Daoy (cell line): ENCODE data around the gene FDXACB1. TPM values are rescaled to one million over a fixed set of nuclear protein-coding genes. Genes with fewer than 3 reads are reported as not detected.

Experiments
- DNase-seq: peaks from one replicate; pipeline ENCODE4 v3.0.0-alpha.2; 2015; ENCODE audit warnings: low read depth
- total RNA-seq: library from RNA; depleted of rRNA; stranded (reverse); fragments of >200 nt; shearing (Covaris generic); gene quantifications from 2 replicates; pipeline ENCODE4 v1.2.3, GENCODE V29; 2014; rRNA removed

The FDXACB1 gene, protein sequence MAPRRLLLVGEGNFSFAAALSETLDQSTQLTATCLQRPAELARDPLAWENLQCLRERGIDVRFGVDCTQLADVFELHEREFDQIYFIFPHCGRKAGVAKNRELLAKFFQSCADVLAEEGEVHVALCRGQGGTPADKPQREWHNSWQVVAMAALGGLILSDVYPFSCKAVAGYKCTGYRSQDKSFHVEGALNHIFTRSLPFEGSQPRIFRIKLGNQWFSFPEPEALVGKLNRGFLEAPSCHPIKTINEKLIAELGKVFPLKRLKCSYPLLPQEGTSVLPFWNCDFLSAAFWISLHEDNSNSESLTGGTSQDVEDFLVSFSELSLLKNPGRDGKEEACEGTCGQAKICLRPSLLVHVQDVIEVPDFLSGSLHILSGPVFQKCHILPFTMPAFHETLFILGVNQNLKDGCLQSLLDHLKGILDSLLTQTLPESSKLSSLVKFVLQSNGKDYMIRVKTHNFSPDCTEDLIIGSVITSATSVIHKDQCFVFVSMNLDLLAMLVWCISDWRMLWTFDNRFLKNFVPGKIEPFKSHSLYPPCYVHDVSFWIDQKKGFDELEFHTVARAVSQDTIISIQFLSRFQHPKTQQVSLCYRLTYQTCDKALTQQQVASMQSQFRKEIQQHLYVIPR
- 3.5 and 4.7 TPM in 2 replicates for total RNA-seq

DNA sequence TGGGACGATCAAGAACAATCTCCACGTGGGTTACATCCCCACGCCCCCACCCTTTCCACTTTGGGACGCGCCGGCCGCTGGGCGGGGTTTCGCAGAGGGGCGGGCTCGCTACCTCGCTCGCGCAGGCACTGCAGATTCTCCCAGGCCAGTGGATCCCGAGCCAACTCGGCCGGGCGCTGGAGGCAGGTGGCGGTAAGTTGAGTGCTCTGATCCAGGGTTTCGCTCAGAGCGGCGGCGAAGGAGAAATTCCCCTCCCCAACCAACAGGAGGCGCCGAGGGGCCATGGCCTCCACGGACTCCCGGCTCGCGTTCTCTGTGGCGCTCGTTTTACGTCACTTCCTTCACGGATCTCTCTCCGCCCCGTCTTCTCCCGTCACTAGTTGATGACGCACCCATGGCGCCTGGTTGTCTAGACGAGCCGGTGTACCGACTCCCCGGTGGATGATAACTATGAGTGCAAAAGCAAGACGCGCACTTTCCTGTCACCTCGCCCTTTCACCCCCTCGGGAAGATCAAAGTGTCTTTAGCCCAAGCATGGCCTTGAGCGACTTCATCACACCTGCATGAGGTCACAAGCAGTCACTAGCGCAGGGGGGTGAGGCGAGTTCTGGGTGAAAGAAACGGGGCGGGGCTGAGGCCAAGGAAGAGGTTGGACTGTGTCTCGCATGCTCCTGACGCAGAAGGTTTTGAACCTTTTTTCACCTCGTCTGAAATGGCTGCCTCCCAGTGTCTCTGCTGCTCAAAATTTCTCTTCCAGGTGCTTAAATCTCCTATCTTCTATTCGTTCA lies at the start of gene FDXACB1, which contains the start of gene CFAP68:
TSS of gene FDXACB1 (minus strand) at position 317 of the 788 bp plus-strand sequence. CDS start at position 284, 33 bp downstream.
TSS of gene CFAP68 (plus strand) at position 693 of the 788 bp plus-strand sequence. CDS start at position 713, 20 bp downstream.
- peak; percentile 97 for DNase-seq

- peak; percentile 97 for DNase-seq
These were observed 47.8 kb upstream of the FDXACB1 start for GRCh38 chr11:111926505-111927391.

DNA sequence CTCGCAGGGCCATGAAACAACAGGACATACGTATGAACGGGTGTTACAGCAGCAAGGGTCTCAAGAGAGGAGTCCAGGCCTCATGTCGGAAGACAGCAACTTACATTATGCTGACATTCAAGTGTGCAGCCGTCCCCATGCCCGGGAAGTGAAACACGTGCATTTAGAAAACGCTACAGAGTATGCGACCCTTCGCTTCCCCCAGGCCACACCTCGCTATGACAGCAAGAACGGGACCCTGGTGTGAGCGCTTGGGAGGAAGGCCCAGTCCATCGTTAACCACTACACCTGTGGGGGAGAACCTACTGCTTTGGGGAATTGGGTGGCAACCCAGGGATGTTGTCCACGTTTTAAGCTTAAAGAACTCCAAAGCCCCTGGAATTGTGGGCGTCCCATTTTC lies 47.0 kb upstream of the FDXACB1 start:
- DNase-seq: no peak

DNA sequence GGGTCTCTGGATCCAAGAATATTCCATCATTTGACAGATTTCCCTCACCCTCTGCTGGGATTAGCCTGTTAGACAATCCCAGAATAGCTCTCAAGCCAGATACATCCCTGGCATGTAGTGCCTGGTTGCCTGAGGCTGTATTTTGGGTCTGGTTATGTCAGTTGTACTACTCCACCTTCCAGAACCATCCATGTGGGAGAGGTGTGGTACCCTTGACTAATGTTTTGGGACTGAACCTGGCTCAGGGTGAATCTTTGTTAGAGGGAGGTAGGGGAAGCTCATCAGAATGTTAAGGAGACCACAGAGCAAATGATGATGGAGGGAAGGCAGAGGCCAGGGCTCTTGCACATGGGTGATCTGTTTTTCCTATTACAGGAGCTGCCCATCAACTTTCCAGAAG lies 45.0 kb upstream of the FDXACB1 start:
- DNase-seq: no peak

GRCh38 chr11:111923351-111923788 lies 44.4 kb upstream of the FDXACB1 start:
- no peak for DNase-seq

DNA sequence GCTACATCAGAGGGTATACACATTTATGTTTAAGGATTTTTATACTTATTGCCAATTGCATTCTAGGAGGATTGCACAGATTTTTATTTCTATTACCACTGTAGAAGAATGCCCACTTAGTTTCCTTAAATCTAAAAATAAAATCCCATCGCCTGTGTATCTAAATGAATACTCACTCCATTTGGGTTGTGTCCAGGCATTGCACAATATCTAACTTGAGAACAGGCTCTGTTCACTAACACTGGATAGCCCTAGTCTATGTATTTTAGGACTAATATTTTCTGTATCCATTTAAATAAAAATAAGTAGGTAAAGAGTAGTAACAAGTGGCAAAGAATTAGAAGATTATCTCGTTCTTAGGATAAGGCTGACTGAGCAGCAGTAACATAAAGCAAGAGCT lies 43.8 kb upstream of the FDXACB1 start:
- no peak for DNase-seq

DNA sequence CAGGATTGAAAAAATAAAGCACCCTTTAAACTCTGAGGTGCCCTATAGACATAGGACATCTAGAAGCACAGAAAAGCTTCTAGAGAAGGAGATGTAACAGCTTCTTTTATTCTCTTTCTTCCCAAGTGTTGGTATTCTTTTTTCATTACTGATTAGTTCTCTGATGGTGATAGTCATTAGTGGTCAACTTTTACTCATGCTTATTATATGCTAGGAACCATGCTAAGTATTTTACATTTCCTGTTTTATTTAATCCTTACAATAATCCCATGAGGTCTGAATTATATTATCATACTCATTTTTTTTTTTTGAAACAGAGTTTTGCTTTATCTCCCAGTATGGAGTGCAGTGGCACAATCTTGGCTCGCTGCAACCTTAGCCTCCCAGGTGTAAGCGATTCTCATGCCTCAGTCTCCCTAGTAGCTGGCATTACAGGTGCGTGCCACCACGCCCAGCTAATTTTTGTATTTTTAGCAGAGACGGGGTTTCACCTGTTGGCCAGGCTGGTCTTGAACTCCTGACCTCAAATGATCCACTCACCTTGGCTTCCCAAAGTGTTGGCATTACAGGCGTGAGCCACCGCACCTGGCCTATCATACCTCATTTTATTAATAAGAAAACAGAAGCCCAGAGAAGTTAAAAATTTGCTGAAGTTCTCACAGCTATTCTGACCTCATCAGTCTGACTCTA lies 42.7 kb upstream of the FDXACB1 start:
- DNase-seq: no peak

DNA sequence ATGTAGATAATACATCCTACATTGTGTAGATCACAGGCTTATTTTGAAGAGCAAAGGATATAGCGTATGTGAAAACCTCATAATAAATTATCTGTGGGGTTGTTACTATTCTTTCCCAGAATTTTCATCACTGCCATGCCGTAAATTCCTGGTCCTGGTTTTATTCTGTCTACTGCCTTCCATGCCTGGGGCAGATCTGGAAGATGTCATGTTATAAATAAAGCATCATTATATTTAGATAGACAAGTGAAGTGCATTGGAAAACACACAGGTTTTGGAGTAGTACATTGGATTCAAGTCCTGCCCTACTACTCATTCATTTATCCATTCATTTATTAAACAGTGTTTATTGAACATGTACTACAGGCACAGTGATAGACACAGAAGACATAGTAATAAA lies 41.9 kb upstream of the FDXACB1 start:
- DNase-seq: no peak

- DNase-seq: no peak
These were observed 39.7 kb upstream of the FDXACB1 start, which contains the start of gene C11orf52 for GRCh38 chr11:111918390-111919256. Gene C11orf52, plus strand, starts transcription at chr11:111918913. Its CDS starts 60 bp downstream, at chr11:111918973.

- no peak for DNase-seq
These were observed 38.8 kb upstream of the FDXACB1 start for GRCh38 chr11:111917788-111918187.

GRCh38 chr11:111917312-111917711 lies 38.3 kb upstream of the FDXACB1 start:
- no peak for DNase-seq

GRCh38 chr11:111916768-111917167 lies 37.8 kb upstream of the FDXACB1 start:
- no peak for DNase-seq

- DNase-seq: peak; percentile 30
These were observed 35.0 kb upstream of the FDXACB1 start for GRCh38 chr11:111913997-111914396.

DNA sequence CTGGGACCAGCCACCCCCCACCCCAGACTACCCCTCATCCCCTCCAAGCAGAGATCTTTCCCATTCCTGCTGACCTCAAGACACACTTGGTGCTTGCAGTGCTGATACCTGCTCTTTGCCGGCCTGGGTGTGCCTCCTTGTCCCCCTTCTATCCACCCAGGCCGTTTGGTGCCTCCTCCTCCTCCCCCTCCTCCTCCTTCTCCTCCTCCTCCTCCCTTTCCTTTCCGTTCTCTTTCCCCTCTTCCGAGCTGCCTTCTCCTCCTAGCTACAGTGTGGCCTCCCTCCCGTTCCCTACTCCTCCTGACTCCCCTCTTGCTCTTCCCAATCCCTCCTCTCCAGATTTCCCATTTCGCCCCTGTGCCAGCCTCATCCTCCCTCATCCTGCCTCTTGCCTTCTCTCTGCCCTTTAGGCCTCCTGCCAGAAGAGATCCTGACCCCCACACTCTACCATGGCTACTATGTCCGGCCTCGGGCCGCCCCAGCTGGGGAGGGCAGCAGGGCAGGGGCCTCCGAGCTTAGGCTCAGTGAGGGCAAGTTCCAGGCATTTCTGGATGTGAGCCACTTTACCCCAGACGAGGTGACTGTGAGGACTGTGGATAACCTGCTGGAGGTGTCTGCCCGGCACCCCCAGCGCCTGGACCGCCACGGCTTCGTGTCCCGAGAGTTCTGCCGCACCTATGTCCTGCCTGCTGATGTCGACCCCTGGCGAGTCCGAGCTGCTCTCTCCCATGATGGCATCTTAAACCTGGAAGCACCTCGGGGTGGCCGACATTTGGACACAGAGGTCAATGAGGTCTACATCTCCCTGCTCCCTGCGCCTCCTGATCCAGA lies 34.3 kb upstream of the FDXACB1 start:
- DNase-seq: no peak

GRCh38 chr11:111912535-111912934 lies 33.6 kb upstream of the FDXACB1 start, which contains the start of gene HSPB2:
Gene HSPB2, plus strand, starts transcription at chr11:111912734. Its CDS starts 96 bp downstream, at chr11:111912830.
- no peak for DNase-seq

DNA sequence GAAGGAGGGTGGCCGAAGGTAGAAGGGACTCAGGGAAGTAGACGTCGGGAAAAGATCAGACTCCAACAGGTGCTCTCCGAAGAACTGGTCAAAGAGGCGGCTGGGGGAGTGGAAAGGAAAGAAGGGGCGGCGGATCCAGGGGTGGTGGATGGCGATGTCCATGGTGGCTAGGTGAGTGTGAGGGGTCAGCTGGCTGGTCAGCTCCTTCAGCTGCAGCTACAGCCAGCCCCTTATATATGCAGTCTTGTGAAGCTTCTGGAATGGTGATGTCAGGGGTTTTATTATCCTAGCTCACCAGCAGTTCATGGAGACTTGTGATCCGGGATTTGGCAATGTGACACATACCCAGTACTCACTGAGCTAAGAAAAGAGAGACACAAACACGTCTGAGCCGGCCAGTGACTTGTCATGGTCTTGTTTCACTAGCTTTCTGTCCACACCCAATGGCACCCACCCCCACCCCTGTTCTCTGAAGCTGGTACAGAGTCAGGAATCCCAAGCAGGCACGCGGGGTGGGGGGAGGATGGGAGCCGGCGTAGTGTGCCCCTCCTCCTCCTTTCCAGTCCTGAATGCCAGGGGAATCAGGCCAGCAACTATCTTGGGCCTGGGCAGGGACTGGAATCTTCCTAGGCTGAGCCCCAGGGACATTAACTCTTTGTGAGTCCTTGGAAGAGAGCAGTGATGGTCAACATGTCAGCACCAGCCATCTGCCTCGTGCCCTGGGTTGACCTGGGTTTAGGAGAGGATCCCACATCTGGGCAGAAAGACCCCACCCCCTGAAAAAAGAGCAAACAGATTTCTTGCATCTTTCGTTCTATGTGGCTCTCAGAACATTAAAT lies 32.8 kb upstream of the FDXACB1 start, which contains the start of gene CRYAB:
TSS of gene CRYAB (minus strand) at position 208 of the 839 bp plus-strand sequence. CDS start at position 162, 46 bp downstream.
- DNase-seq: no peak
